Measurements from ENCODE around the gene DGKA. TPM values are rescaled to one million over a fixed set of nuclear protein-coding genes. Genes with fewer than 3 reads are reported as not detected.

DGKA gene
- total RNA-seq, 1 experiment from 2014 or later, result 25.9 TPM

Other genes starting within 250 kb of the DGKA start
- gene ITGA7, start 223.3 kb upstream of the DGKA start, total RNA-seq (2021), result 114 and 119 TPM in 2 replicates
- gene BLOC1S1, start 215.1 kb upstream of the DGKA start, total RNA-seq (2021), result 104 and 108 TPM in 2 replicates
- gene RDH5, start 210.8 kb upstream of the DGKA start, total RNA-seq (2021), result 4.0 and 6.6 TPM in 2 replicates
- 581 and 589 TPM in 2 replicates for gene CD63, start 202.2 kb upstream of the DGKA start, total RNA-seq (2021)
- gene GDF11, start 188.0 kb upstream of the DGKA start, total RNA-seq (2021), result 31.2 and 31.8 TPM in 2 replicates
- gene SARNP, start 113.4 kb upstream of the DGKA start, total RNA-seq (2021), result 122 and 127 TPM in 2 replicates
- gene ORMDL2, start 113.1 kb upstream of the DGKA start, total RNA-seq (2021), result 51.3 and 53.1 TPM in 2 replicates
- gene DNAJC14, start 101.6 kb upstream of the DGKA start, total RNA-seq (2021), result 33.7 and 37.1 TPM in 2 replicates
- gene MMP19, start 88.2 kb upstream of the DGKA start, total RNA-seq (2021), result 1.7 and 2.4 TPM in 2 replicates
- gene PYM1, start 3.3 kb upstream of the DGKA start, total RNA-seq (2021), result 58.1 and 58.9 TPM in 2 replicates
- gene PMEL, start 34.9 kb downstream of the DGKA start, total RNA-seq (2021), result 71.0 and 72.6 TPM in 2 replicates
- gene CDK2, start 35.7 kb downstream of the DGKA start, total RNA-seq (2021), result 53.1 and 60.8 TPM in 2 replicates
- gene RAB5B, start 42.9 kb downstream of the DGKA start, total RNA-seq (2021), result 48.4 and 50.6 TPM in 2 replicates
- gene SUOX, start 66.1 kb downstream of the DGKA start, total RNA-seq (2021), result 21.0 and 21.5 TPM in 2 replicates
- 13.0 and 13.9 TPM in 2 replicates for gene IKZF4, start 89.9 kb downstream of the DGKA start, total RNA-seq (2021)
- 51.9 and 53.5 TPM in 2 replicates for gene RPS26, start 110.8 kb downstream of the DGKA start, total RNA-seq (2021)
- 51.2 and 56.5 TPM in 2 replicates for gene ERBB3, start 149.0 kb downstream of the DGKA start, total RNA-seq (2021)
- 248 TPM in 2 replicates for gene PA2G4, start 173.4 kb downstream of the DGKA start, total RNA-seq (2021)
- gene RPL41, start 185.5 kb downstream of the DGKA start, total RNA-seq (2021), result 4,637 and 4,685 TPM in 2 replicates
- 8.9 and 9.4 TPM in 2 replicates for gene ZC3H10, start 187.1 kb downstream of the DGKA start, total RNA-seq (2021)
- 111 and 112 TPM in 2 replicates for gene ESYT1, start 197.1 kb downstream of the DGKA start, total RNA-seq (2021)
- 165 and 168 TPM in 2 replicates for gene MYL6B, start 221.4 kb downstream of the DGKA start, total RNA-seq (2021)
- gene MYL6, start 227.2 kb downstream of the DGKA start, total RNA-seq (2021), result 1,181 and 1,197 TPM in 2 replicates

Data from H9 (cell line).